NCI-H146 treated with DMSO at 0.1 percent for 48 hours (cell line): ENCODE measurements around the gene TUBB8B.
"Not testable (repeated sequence)": the region's sequence is repeated elsewhere in the genome, so short reads cannot be mapped to it uniquely, and the experiment has no call there.

ENCODE experiments used
- DNase-seq: peaks from one replicate; lab custom pipeline; 2025; ENCODE audit not compliant: unreplicated experiment; lab: John Stamatoyannopoulos, UW

Gene TUBB8B

DNA sequence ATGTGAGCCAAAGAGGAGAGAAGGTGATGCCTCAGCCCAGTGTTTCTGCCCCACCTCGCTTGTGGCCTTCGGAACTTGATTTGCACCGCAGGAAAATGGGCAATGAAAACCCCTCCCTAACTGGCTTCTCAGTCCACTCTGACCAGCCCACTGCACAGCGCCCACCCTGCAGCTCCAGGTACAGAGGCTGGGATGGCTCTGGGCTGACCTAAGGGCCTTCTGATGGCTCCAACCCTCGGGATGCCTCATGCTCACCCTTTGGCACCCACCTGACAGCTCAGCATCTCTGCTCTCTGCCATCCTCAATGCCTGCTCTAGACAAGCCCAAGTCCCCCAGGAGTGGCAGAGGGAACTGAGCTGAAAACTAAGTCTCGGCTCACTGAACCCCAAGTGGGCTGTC is 36.2 kb downstream of the TUBB8B start:
- not testable (repeated sequence) for DNase-seq

DNA sequence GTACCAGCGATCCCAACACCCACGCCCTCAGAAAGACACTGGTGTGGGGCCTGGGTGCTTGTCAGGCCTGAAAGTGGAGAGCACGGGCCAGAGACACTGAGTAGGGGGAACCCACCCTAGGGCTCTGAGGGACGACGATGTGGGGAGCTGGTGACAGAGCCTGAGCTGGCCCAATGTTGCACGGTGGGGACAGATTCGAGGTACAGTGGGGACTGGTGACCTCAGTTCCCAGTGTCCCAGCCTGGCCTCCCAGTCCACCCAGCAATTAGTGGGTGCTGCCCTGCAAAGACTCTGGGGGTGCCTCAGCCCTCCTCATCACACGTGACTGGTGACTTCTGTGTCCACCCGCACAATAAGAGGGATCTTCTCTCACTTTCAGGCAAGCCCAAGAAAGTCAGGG is 36.6 kb downstream of the TUBB8B start:
- DNase-seq, result not testable (repeated sequence)

DNA sequence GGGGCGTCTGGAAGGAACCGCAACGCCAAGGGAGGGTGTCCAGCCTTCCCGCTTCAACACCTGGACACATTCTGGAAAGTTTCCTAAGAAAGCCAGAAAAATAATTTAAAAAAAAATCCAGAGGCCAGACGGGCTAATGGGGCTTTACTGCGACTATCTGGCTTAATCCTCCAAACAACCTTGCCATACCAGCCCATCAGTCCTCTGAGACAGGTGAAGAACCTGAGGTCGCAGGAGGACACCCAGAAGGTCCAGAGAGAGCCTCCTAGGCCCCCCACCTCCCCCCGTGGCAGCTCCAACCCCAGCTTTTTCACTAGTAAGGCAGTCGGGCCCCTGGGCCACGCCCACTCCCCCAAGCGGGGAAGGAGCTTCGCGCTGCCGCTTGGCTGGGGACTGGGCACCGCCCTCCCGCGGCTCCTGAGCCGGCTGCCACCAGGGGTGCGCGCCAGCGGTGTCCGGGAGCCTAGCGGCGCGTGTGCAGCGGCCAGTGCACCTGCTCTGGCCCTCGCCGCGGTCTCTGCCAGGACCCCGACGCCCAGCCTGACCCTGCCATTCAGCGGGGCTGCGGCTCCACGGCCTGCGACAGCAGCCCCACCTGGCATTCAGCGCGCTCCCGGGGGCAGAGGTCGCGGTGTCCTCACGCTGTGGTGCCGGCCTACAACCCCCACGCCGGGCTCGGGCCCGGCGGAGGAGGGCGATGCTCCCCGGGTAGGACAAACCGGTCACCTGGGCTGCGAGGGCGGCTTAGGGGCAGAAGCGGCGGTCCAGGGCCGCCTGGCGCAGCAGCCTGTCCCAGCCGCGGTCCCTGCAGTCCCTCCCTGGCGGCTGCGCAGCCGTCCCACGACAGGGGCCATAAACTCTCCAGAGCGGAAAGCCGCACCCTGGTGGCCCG is 37.8 kb downstream of the TUBB8B start:
- not testable (repeated sequence) for DNase-seq

DNA sequence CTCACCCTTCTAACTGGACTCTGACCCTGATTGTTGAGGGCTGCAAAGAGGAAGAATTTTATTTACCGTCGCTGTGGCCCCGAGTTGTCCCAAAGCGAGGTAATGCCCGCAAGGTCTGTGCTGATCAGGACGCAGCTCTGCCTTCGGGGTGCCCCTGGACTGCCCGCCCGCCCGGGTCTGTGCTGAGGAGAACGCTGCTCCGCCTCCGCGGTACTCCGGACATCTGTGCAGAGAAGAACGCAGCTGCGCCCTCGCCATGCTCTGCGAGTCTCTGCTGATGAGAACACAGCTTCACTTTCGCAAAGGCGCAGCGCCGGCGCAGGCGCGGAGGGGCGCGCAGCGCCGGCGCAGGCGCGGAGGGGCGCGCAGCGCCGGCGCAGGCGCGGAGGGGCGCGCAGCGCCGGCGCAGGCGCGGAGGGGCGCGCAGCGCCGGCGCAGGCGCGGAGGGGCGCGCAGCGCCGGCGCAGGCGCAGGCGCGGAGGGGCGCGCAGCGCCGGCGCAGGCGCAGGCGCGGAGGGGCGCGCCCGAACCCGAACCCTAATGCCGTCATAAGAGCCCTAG is 38.7 kb downstream of the TUBB8B start:
- DNase-seq, result not testable (repeated sequence)

DNA sequence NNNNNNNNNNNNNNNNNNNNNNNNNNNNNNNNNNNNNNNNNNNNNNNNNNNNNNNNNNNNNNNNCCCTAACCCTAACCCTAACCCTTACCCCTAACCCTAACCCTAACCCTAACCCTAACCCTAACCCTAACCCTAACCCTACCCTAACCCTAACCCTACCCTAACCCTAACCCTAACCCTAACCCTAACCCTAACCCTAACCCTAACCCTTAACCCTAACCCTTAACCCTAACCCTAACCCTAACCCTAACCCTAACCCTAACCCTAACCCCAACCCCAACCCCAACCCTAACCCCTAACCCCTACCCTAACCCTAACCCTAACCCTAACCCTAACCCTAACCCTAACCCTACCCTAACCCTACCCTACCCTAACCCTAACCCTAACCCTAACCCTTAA is 39.5 kb downstream of the TUBB8B start:
- not testable (repeated sequence) for DNase-seq
